T-helper 1 cell treated with Interleukin-12 subunit alpha and Interleukin-12 subunit beta and Interleukin-4 antibody, amounts not matched to agents 30 μg/mL and 1 μg/mL, for 36 hours (primary cell): ENCODE measurements around the gene MIER2.
A peak's percentile ranks its signal among the peaks of the same experiment; 100 is the strongest.
"Not testable (repeated sequence)": the region's sequence is repeated elsewhere in the genome, so short reads cannot be mapped to it uniquely, and the experiment has no call there.

Experiments used
- H3K27ac Mint-ChIP-seq: one replicate; pipeline ENCODE4 v1.8.0; 2021; ENCODE audit warnings: mild to moderate bottlenecking, mixed read lengths
- H3K27me3 Mint-ChIP-seq: one replicate; pipeline ENCODE4 v1.8.0; 2021; ENCODE audit warnings: low read depth, mixed read lengths
- H3K36me3 Mint-ChIP-seq: one replicate; pipeline ENCODE4 v1.8.0; 2021; ENCODE audit warnings: low read depth, mixed read lengths
- H3K4me1 Mint-ChIP-seq: one replicate; pipeline ENCODE4 v1.8.0; 2021; ENCODE audit warnings: low read depth, mixed read lengths
- H3K4me3 Mint-ChIP-seq: one replicate; pipeline ENCODE4 v1.8.0; 2021; ENCODE audit warnings: mild to moderate bottlenecking, moderate library complexity, mixed read lengths
- H3K9me3 Mint-ChIP-seq: one replicate; pipeline ENCODE4 v1.8.0; 2021; ENCODE audit warnings: mixed read lengths

The MIER2 gene

GRCh38 chr19:383922-384798 is 39.6 kb upstream of the MIER2 start:
- Mint-ChIP-seq H3K4me3 (no peak overlapping the region), H3K27ac (no peak overlapping the region), H3K9me3 (no peaks in the 10 kb centered on the region), H3K36me3 (no peaks in the 10 kb centered on the region), H3K4me1 (peaks cover 11% of the 10 kb centered on the region), H3K27me3 (peaks cover 43% of the 10 kb centered on the region)

GRCh38 chr19:383040-383439 is 38.4 kb upstream of the MIER2 start:
- no peak overlapping the region for H3K27ac Mint-ChIP-seq
- no peaks in the 10 kb centered on the region for H3K36me3 Mint-ChIP-seq
- H3K4me1 Mint-ChIP-seq = peaks cover 11% of the 10 kb centered on the region
- H3K27me3 Mint-ChIP-seq = peaks cover 43% of the 10 kb centered on the region
- H3K9me3 Mint-ChIP-seq = no peaks in the 10 kb centered on the region
- H3K4me3 Mint-ChIP-seq = no peak overlapping the region

- Mint-ChIP-seq H3K4me3 (peak overlapping the region; percentile 45), H3K27ac (peak overlapping the region; percentile 43), H3K27me3 (peaks cover 40% of the 10 kb centered on the region), H3K4me1 (peaks cover 14% of the 10 kb centered on the region)
- H3K36me3 Mint-ChIP-seq, H3K9me3 Mint-ChIP-seq: not testable (repeated sequence)
Measured at GRCh38 chr19:382578-382977, 38.0 kb upstream of the MIER2 start.

- H3K27me3 Mint-ChIP-seq = peaks cover 37% of the 10 kb centered on the region
- not testable (repeated sequence) for H3K36me3 Mint-ChIP-seq, H3K27ac Mint-ChIP-seq
Measured at GRCh38 chr19:381901-382300, 37.3 kb upstream of the MIER2 start.

GRCh38 chr19:380618-381219 is 36.1 kb upstream of the MIER2 start:
- peaks cover 26% of the 10 kb centered on the region for H3K27me3 Mint-ChIP-seq
- H3K4me1 Mint-ChIP-seq = peaks cover 11% of the 10 kb centered on the region
- not testable (repeated sequence) for H3K27ac Mint-ChIP-seq, H3K4me3 Mint-ChIP-seq, H3K9me3 Mint-ChIP-seq, H3K36me3 Mint-ChIP-seq

More at GRCh38 chr19:381901-382300, 37.3 kb upstream of the MIER2 start:
- not testable (repeated sequence) for H3K4me3 Mint-ChIP-seq, H3K9me3 Mint-ChIP-seq
- H3K4me1 Mint-ChIP-seq = peaks cover 14% of the 10 kb centered on the region

- Mint-ChIP-seq H3K9me3 (no peaks in the 10 kb centered on the region), H3K36me3 (no peaks in the 10 kb centered on the region), H3K27ac (no peak overlapping the region), H3K27me3 (peaks cover 19% of the 10 kb centered on the region), H3K4me3 (no peak overlapping the region), H3K4me1 (peaks cover 11% of the 10 kb centered on the region)
Measured at GRCh38 chr19:379796-380195, 35.2 kb upstream of the MIER2 start.

- Mint-ChIP-seq H3K4me3 (no peak overlapping the region), H3K36me3 (no peaks in the 10 kb centered on the region), H3K27ac (no peak overlapping the region), H3K9me3 (no peaks in the 10 kb centered on the region), H3K27me3 (peaks cover 9% of the 10 kb centered on the region), H3K4me1 (peaks cover 11% of the 10 kb centered on the region)
Measured at GRCh38 chr19:378706-379105, 34.1 kb upstream of the MIER2 start.

GRCh38 chr19:377801-378581 is 33.4 kb upstream of the MIER2 start:
- no peak overlapping the region for H3K4me3 Mint-ChIP-seq
- peaks cover 8% of the 10 kb centered on the region for H3K4me1 Mint-ChIP-seq
- H3K27me3 Mint-ChIP-seq = peaks cover 4% of the 10 kb centered on the region
- peak overlapping the region; percentile 76 for H3K27ac Mint-ChIP-seq
- no peaks in the 10 kb centered on the region for H3K9me3 Mint-ChIP-seq
- H3K36me3 Mint-ChIP-seq = no peaks in the 10 kb centered on the region

- Mint-ChIP-seq H3K4me3 (no peak overlapping the region), H3K27me3 (no peaks in the 10 kb centered on the region)
Measured at GRCh38 chr19:376111-376470, 31.5 kb upstream of the MIER2 start.

GRCh38 chr19:375395-376110 is 31.0 kb upstream of the MIER2 start:
- Mint-ChIP-seq H3K27me3 (no peaks in the 10 kb centered on the region), H3K4me1 (peaks cover 3% of the 10 kb centered on the region), H3K9me3 (no peaks in the 10 kb centered on the region), H3K27ac (no peak overlapping the region), H3K36me3 (no peaks in the 10 kb centered on the region), H3K4me3 (no peak overlapping the region)

More at GRCh38 chr19:376111-376470, 31.5 kb upstream of the MIER2 start:
- Mint-ChIP-seq H3K9me3 (no peaks in the 10 kb centered on the region), H3K27ac (no peak overlapping the region), H3K36me3 (no peaks in the 10 kb centered on the region), H3K4me1 (peaks cover 3% of the 10 kb centered on the region)

GRCh38 chr19:374886-375235 is 30.3 kb upstream of the MIER2 start:
- no peaks in the 10 kb centered on the region for H3K36me3 Mint-ChIP-seq
- no peak overlapping the region for H3K4me3 Mint-ChIP-seq
- H3K4me1 Mint-ChIP-seq = peaks cover 3% of the 10 kb centered on the region
- no peak overlapping the region for H3K27ac Mint-ChIP-seq
- no peaks in the 10 kb centered on the region for H3K9me3 Mint-ChIP-seq
- H3K27me3 Mint-ChIP-seq = no peaks in the 10 kb centered on the region

GRCh38 chr19:374183-374885 is 29.7 kb upstream of the MIER2 start:
- H3K27me3 Mint-ChIP-seq = no peaks in the 10 kb centered on the region
- H3K27ac Mint-ChIP-seq = no peak overlapping the region
- no peaks in the 10 kb centered on the region for H3K36me3 Mint-ChIP-seq
- H3K9me3 Mint-ChIP-seq = no peaks in the 10 kb centered on the region
- peaks cover 3% of the 10 kb centered on the region for H3K4me1 Mint-ChIP-seq
- H3K4me3 Mint-ChIP-seq = no peak overlapping the region

GRCh38 chr19:373391-374182 is 29.0 kb upstream of the MIER2 start:
- H3K4me3 Mint-ChIP-seq = no peak overlapping the region
- H3K27ac Mint-ChIP-seq = no peak overlapping the region
- H3K4me1 Mint-ChIP-seq = peaks cover 3% of the 10 kb centered on the region
- no peaks in the 10 kb centered on the region for H3K9me3 Mint-ChIP-seq
- H3K36me3 Mint-ChIP-seq = no peaks in the 10 kb centered on the region
- H3K27me3 Mint-ChIP-seq = no peaks in the 10 kb centered on the region
